ENCODE measurements around the gene DIP2B. TPM values are rescaled to one million over a fixed set of nuclear protein-coding genes. Genes with fewer than 3 reads are reported as not detected.

Gene DIP2B
- polyA plus RNA-seq, 1 donor from 2014 or later, result 44.0 TPM

- Histone ChIP-seq H3K4me3 (ENCODE audit: low read length) (no peak overlapping the region), H3K9me3 (ENCODE audit: low read length) (no peaks in the 10 kb centered on the region), H3K27ac (ENCODE audit: low read length) (no peak overlapping the region), H3K4me2 (ENCODE audit: low read length) (no peak overlapping the region), H4K20me1 (ENCODE audit: insufficient read depth) (no peaks in the 10 kb centered on the region), H3K36me3 (ENCODE audit: insufficient read depth, low read length) (no peaks in the 10 kb centered on the region), H3K27me3 (ENCODE audit: insufficient read depth, low read depth, low read length) (no peaks in the 10 kb centered on the region), H3K9me2 (ENCODE audit: insufficient read depth, low read length) (no peaks in the 10 kb centered on the region), H3F3A (ENCODE audit: insufficient read depth, low read length, poor library complexity, severe bottlenecking) (no peaks in the 10 kb centered on the region), H3K79me2 (replicated peaks; ENCODE audit: insufficient read depth, low read length) (peaks cover 3% of the 10 kb centered on the region), H2AFZ (ENCODE audit: low read depth, low read length) (no peak overlapping the region), H3K9ac (ENCODE audit: low read length) (no peak overlapping the region)
- no peak for TF ChIP-seq EP300 (conservative IDR thresholded peaks at IDR 0.05; ENCODE audit: poor library complexity, severe bottlenecking)
- TF ChIP-seq REST (IDR thresholded peaks at IDR 0.05; ENCODE audit: borderline replicate concordance), result no peak
- no peak for TF ChIP-seq TAF1 (IDR thresholded peaks at IDR 0.05; ENCODE audit: low read depth)
- no peak for TF ChIP-seq MXI1 (conservative IDR thresholded peaks at IDR 0.05; ENCODE audit: poor library complexity, severe bottlenecking)
These were observed 106.4 kb downstream of the DIP2B start for GRCh38 chr12:50611021-50611744.

- Histone ChIP-seq H3K9ac (ENCODE audit: low read length) (no peak overlapping the region), H3K4me3 (ENCODE audit: low read length) (no peak overlapping the region), H3K9me2 (ENCODE audit: insufficient read depth, low read length) (no peaks in the 10 kb centered on the region), H3K79me2 (replicated peaks; ENCODE audit: insufficient read depth, low read length) (peaks cover 3% of the 10 kb centered on the region), H3F3A (ENCODE audit: insufficient read depth, low read length, poor library complexity, severe bottlenecking) (no peaks in the 10 kb centered on the region), H3K27ac (ENCODE audit: low read length) (no peak overlapping the region), H3K9me3 (ENCODE audit: low read length) (no peaks in the 10 kb centered on the region), H2AFZ (ENCODE audit: low read depth, low read length) (no peak overlapping the region), H3K36me3 (ENCODE audit: insufficient read depth, low read length) (no peaks in the 10 kb centered on the region), H3K4me2 (ENCODE audit: low read length) (no peak overlapping the region), H3K27me3 (ENCODE audit: insufficient read depth, low read depth, low read length) (no peaks in the 10 kb centered on the region), H4K20me1 (ENCODE audit: insufficient read depth) (no peaks in the 10 kb centered on the region)
- TF ChIP-seq RAD21 (conservative IDR thresholded peaks at IDR 0.05), result no peak
These were observed 108.1 kb downstream of the DIP2B start for GRCh38 chr12:50612882-50613281.

- Histone ChIP-seq H3K4me2 (ENCODE audit: low read length) (no peak overlapping the region), H3K9me3 (ENCODE audit: low read length) (no peaks in the 10 kb centered on the region), H3K27ac (ENCODE audit: low read length) (no peak overlapping the region), H3K4me3 (ENCODE audit: low read length) (no peak overlapping the region), H3K27me3 (ENCODE audit: insufficient read depth, low read depth, low read length) (no peaks in the 10 kb centered on the region), H3F3A (ENCODE audit: insufficient read depth, low read length, poor library complexity, severe bottlenecking) (no peaks in the 10 kb centered on the region), H3K9ac (ENCODE audit: low read length) (no peak overlapping the region), H3K79me2 (replicated peaks; ENCODE audit: insufficient read depth, low read length) (peaks cover 3% of the 10 kb centered on the region), H2AFZ (ENCODE audit: low read depth, low read length) (no peak overlapping the region), H3K36me3 (ENCODE audit: insufficient read depth, low read length) (no peaks in the 10 kb centered on the region), H3K9me2 (ENCODE audit: insufficient read depth, low read length) (no peaks in the 10 kb centered on the region), H4K20me1 (ENCODE audit: insufficient read depth) (no peaks in the 10 kb centered on the region)
- TF ChIP-seq RAD21 (conservative IDR thresholded peaks at IDR 0.05), result no peak
- TF ChIP-seq TAF1 (IDR thresholded peaks at IDR 0.05; ENCODE audit: low read depth), result no peak
- TF ChIP-seq REST (IDR thresholded peaks at IDR 0.05; ENCODE audit: borderline replicate concordance), result no peak
- TF ChIP-seq POLR2AphosphoS5 (IDR thresholded peaks at IDR 0.05), result no peak
- no peak for TF ChIP-seq MXI1 (conservative IDR thresholded peaks at IDR 0.05; ENCODE audit: poor library complexity, severe bottlenecking)
- TF ChIP-seq EZH2 (IDR thresholded peaks at IDR 0.05; ENCODE audit: borderline replicate concordance, insufficient read depth, low read length, poor library complexity, severe bottlenecking), result no peak
- TF ChIP-seq EP300 (conservative IDR thresholded peaks at IDR 0.05; ENCODE audit: poor library complexity, severe bottlenecking), result no peak
- TF ChIP-seq CTCF (IDR thresholded peaks at IDR 0.05; ENCODE audit: poor library complexity, severe bottlenecking), result no peak
- no peak for TF ChIP-seq SMC3 (conservative IDR thresholded peaks at IDR 0.05; ENCODE audit: poor library complexity)
These were observed 108.7 kb downstream of the DIP2B start for GRCh38 chr12:50613463-50613862.

All from neural cell (in vitro differentiated cells).